K562 (cell line): ENCODE data around the gene STUB1. TPM values are rescaled to one million over a fixed set of nuclear protein-coding genes. Genes with fewer than 3 reads are reported as not detected.

ENCODE experiments used
- ARHGAP35 ChIP-seq: fragments of 450-650 bp; IDR thresholded peaks from 2 replicates; pipeline ENCODE4 v1.6.1; 2018; ENCODE audit not compliant: partially characterized antibody
- BDP1 ChIP-seq: IDR thresholded peaks from 3 replicates; pipeline ENCODE4 v1.6.1; 2011; ENCODE audit not compliant: insufficient read length, insufficient read depth
- BMI1 ChIP-seq: fragments of 150-350 bp; IDR thresholded peaks from 2 replicates; pipeline ENCODE4 v1.6.1; 2014; ENCODE audit warnings: low read length
- FOS ChIP-seq: IDR thresholded peaks from 3 replicates; pipeline ENCODE4 v1.6.1; 2011; ENCODE audit not compliant: insufficient read length; ENCODE audit errors: extremely low read depth
- GATA2 ChIP-seq: sonication (generic); formaldehyde crosslinking; IDR thresholded peaks from 2 replicates; pipeline ENCODE4 v1.4.0; 2020; ENCODE audit warnings: mild to moderate bottlenecking, missing genetic modification reagents
- HLTF ChIP-seq: fragments of 450-650 bp; IDR thresholded peaks from 2 replicates; pipeline ENCODE4 v1.6.1; 2016
- KDM5B ChIP-seq: fragments of 200-600 bp; sonication (generic); IDR thresholded peaks from 2 replicates; pipeline ENCODE4 v1.6.1; 2012; ENCODE audit warnings: low read depth, mild to moderate bottlenecking, moderate library complexity, low read length, control low read depth, inconsistent platforms; ENCODE audit not compliant: insufficient replicate concordance
- RBM17 ChIP-seq: fragments of 200-400 bp; formaldehyde crosslinking; IDR thresholded peaks from 2 replicates; pipeline ENCODE4 v1.6.1; 2017; ENCODE audit warnings: low read depth, mild to moderate bottlenecking, low read length, borderline replicate concordance
- SETDB1 ChIP-seq: IDR thresholded peaks from one replicate; pipeline ENCODE4 v1.6.1; 2012; ENCODE audit warnings: low read length, control low read depth, inconsistent platforms
- SMARCA5 ChIP-seq: fragments of 450-650 bp; IDR thresholded peaks from 2 replicates; pipeline ENCODE4 v1.6.1; 2016
- SMARCB1 ChIP-seq: IDR thresholded peaks from 2 replicates; pipeline ENCODE4 v1.6.1; 2011; ENCODE audit warnings: improper control_type of control experiment, low read depth; ENCODE audit not compliant: insufficient read length
- SRF ChIP-seq, 2 experiments: fragments of 250-450, 450-650 bp in 1 of 2; sonication (Bioruptor Pico) in 1 of 2; sonication (generic) in 1 of 2; formaldehyde crosslinking; IDR thresholded peaks; 2 replicates each; pipeline versions ENCODE4 v1.5.0 to v1.5.1; 2020 to 2022; ENCODE audit warnings: mild to moderate bottlenecking in 1 of 2, missing genetic modification reagents in 1 of 2
- XRCC5 ChIP-seq: fragments of 200-400 bp; formaldehyde crosslinking; IDR thresholded peaks from 2 replicates; pipeline ENCODE4 v1.6.1; 2017; ENCODE audit warnings: low read depth, mild to moderate bottlenecking, low read length
- ZNF134 ChIP-seq: fragments of 250-450 bp; sonication (Bioruptor Pico); conservative IDR thresholded peaks from 2 replicates; pipeline ENCODE4 v1.4.0; 2020
- ZNF699 ChIP-seq: fragments of 250-450 bp; sonication (Bioruptor Pico); IDR thresholded peaks from 2 replicates; pipeline ENCODE4 v1.8.0; 2021; ENCODE audit warnings: mild to moderate bottlenecking, moderate library complexity; ENCODE audit not compliant: insufficient replicate concordance
- ZNF778 ChIP-seq: fragments of 450-650 bp; formaldehyde crosslinking; IDR thresholded peaks from 2 replicates; pipeline ENCODE4 v1.4.0; 2020; ENCODE audit warnings: mild to moderate bottlenecking, moderate library complexity
- polyA plus RNA-seq, 8 experiments: library from polyadenylated mRNA; depleted of rRNA in 4 of 8; stranded (reverse) in 5 of 8; unstranded in 3 of 8; fragments of >200 nt; fragmentation: Nextera tagmentation in 2 of 8; fragmentation: Illumina TruSeq in 1 of 8; extraction: Ambion mirVana in 2 of 8; extraction: Trizol in 1 of 8; gene quantifications; 2 replicates each; pipeline versions ENCODE4 v1.2.1 to v1.2.3, GENCODE V29; 2011 to 2014; ENCODE audit warnings: inconsistent platforms in 1 of 8, missing spikeins in 1 of 8
- total RNA-seq, 7 experiments: library from RNA; depleted of rRNA in 6 of 7; stranded (reverse); fragments of >200 nt in 6 of 7; fragmentation: Illumina TruSeq in 2 of 7; extraction: Trizol in 2 of 7; gene quantifications; 2 replicates each; pipeline versions ENCODE4 v1.2.1 to v1.2.3, GENCODE V29; 2011 to 2021; ENCODE audit warnings: low replicate concordance in 1 of 7
- TF ChIP-seq, protein P1 (sequence below), 2 experiments: fragments of 450-650 bp; conservative IDR thresholded peaks; 2 replicates each; pipeline ENCODE4 v1.6.1; 2017; ENCODE audit warnings: mild to moderate bottlenecking in 2 of 2, moderate library complexity in 2 of 2
- TF ChIP-seq, protein P2 (sequence below): sonication (generic); formaldehyde crosslinking; IDR thresholded peaks from 2 replicates; pipeline ENCODE4 v1.8.0; 2022; ENCODE audit warnings: missing genetic modification reagents, mild to moderate bottlenecking, borderline replicate concordance
- TF ChIP-seq, protein P3 (sequence below), 3 experiments: fragments of 200-800 bp in 1 of 3; sonication (Bioruptor generic) in 1 of 3; sonication (generic) in 1 of 3; formaldehyde crosslinking in 1 of 3; IDR thresholded peaks; 2 replicates each; pipeline versions ENCODE4 v1.6.1 to v1.8.0; 2016 to 2022; ENCODE audit warnings: mild to moderate bottlenecking in 2 of 3, missing compliant biosample characterization in 2 of 3, missing genetic modification characterization in 2 of 3, missing genetic modification reagents in 1 of 3
- TF ChIP-seq, protein P4 (sequence below): sonication (generic); formaldehyde crosslinking; IDR thresholded peaks from 2 replicates; pipeline ENCODE4 v1.8.0; 2022; ENCODE audit warnings: mild to moderate bottlenecking, low read depth, missing genetic modification reagents
- TF ChIP-seq, protein P5 (sequence below): sonication (generic); formaldehyde crosslinking; IDR thresholded peaks from 2 replicates; pipeline ENCODE4 v1.8.1; 2022; ENCODE audit warnings: missing genetic modification reagents

Gene STUB1
- total and polyA plus RNA-seq, 9 of the 15 experiments (the other 6 are each of a cell fraction or from before 2014, with no cell fraction given), result 10.6 to 251 (median 152) TPM

DNA sequence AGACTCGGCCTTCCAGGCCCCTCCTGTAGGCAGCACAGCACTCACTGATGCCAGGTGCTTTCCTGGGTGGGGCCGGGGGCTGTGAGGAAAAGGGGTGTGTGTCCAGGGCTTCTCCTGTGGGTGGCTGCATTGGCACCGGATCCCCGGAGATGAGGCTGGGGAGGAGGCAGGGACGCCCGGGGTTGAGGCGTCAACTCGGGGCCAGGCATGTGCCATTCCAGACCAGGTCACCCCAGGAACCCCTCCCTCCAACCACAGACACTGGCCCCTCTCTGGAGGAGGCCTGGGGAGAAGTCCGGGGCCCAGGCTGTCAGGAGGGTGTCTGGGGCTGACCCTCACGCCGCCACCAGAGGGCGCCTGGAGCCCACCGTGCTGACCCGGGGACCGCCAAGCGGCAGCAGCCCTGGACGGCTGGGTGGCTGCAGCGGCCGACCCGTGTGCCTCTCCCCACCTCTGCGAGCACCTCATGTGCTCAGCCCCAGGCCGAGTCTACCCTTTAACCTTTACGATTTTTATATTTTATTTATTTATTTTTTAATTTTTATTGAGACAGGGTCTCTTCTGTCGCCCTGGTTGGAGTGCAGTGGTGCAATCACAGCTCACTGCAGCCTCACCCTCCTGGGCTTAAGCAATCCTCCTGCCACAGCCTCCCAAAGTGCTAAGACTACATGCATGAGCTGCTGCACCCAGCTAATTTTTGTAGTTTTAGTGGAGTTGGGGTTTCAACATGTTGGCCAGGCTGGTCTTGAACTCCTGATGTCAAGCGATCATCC lies 31.5 kb downstream of the STUB1 start (continued):
- TF ChIP-seq, protein P1, sequence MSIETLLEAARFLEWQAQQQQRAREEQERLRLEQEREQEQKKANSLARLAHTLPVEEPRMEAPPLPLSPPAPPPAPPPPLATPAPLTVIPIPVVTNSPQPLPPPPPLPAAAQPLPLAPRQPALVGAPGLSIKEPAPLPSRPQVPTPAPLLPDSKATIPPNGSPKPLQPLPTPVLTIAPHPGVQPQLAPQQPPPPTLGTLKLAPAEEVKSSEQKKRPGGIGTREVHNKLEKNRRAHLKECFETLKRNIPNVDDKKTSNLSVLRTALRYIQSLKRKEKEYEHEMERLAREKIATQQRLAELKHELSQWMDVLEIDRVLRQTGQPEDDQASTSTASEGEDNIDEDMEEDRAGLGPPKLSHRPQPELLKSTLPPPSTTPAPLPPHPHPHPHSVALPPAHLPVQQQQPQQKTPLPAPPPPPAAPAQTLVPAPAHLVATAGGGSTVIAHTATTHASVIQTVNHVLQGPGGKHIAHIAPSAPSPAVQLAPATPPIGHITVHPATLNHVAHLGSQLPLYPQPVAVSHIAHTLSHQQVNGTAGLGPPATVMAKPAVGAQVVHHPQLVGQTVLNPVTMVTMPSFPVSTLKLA (conservative IDR thresholded peaks at IDR 0.05), result no peak
- TF ChIP-seq GATA2 (CRISPR knock-in tag) (no peak), BDP1 (no peak), ZNF778 (no peak), ZNF699 (CRISPR knock-in tag) (no peak), SRF (CRISPR knock-in tag; IDR thresholded peaks at IDR 0.05) (no peak), KDM5B (no peak), RBM17 (no peak), ZNF134 (CRISPR knock-in tag) (no peak), SMARCA5 (no peak), SETDB1 (no peak), XRCC5 (0 out of 2 replicates have a peak, but pooled peaks have one; percentile 73), BMI1 (no peak), HLTF (no peak), FOS (no peak), SMARCB1 (no peak), ARHGAP35 (no peak)
- TF ChIP-seq, protein P2, sequence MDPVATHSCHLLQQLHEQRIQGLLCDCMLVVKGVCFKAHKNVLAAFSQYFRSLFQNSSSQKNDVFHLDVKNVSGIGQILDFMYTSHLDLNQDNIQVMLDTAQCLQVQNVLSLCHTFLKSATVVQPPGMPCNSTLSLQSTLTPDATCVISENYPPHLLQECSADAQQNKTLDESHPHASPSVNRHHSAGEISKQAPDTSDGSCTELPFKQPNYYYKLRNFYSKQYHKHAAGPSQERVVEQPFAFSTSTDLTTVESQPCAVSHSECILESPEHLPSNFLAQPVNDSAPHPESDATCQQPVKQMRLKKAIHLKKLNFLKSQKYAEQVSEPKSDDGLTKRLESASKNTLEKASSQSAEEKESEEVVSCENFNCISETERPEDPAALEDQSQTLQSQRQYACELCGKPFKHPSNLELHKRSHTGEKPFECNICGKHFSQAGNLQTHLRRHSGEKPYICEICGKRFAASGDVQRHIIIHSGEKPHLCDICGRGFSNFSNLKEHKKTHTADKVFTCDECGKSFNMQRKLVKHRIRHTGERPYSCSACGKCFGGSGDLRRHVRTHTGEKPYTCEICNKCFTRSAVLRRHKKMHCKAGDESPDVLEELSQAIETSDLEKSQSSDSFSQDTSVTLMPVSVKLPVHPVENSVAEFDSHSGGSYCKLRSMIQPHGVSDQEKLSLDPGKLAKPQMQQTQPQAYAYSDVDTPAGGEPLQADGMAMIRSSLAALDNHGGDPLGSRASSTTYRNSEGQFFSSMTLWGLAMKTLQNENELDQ (CRISPR knock-in tag), result no peak
- TF ChIP-seq, protein P3, sequence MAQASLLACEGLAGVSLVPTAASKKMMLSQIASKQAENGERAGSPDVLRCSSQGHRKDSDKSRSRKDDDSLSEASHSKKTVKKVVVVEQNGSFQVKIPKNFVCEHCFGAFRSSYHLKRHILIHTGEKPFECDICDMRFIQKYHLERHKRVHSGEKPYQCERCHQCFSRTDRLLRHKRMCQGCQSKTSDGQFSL (CRISPR knock-in tag; IDR thresholded peaks at IDR 0.05), result peak; percentile 49; the same call in 1 of the 2 replicates
- TF ChIP-seq, protein P3 (tag; IDR thresholded peaks at IDR 0.05), result no peak
- TF ChIP-seq, protein P4, sequence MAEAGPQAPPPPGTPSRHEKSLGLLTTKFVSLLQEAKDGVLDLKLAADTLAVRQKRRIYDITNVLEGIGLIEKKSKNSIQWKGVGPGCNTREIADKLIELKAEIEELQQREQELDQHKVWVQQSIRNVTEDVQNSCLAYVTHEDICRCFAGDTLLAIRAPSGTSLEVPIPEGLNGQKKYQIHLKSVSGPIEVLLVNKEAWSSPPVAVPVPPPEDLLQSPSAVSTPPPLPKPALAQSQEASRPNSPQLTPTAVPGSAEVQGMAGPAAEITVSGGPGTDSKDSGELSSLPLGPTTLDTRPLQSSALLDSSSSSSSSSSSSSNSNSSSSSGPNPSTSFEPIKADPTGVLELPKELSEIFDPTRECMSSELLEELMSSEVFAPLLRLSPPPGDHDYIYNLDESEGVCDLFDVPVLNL (CRISPR knock-in tag), result no peak
- TF ChIP-seq, protein P5, sequence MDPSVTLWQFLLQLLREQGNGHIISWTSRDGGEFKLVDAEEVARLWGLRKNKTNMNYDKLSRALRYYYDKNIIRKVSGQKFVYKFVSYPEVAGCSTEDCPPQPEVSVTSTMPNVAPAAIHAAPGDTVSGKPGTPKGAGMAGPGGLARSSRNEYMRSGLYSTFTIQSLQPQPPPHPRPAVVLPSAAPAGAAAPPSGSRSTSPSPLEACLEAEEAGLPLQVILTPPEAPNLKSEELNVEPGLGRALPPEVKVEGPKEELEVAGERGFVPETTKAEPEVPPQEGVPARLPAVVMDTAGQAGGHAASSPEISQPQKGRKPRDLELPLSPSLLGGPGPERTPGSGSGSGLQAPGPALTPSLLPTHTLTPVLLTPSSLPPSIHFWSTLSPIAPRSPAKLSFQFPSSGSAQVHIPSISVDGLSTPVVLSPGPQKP (CRISPR knock-in tag), result no peak
